HepG2 (cell line): ENCODE results near the gene CLN6. TPM values are rescaled to one million over a fixed set of nuclear protein-coding genes. Genes with fewer than 3 reads are reported as not detected.

Experiments used
- CHD2 ChIP-seq: IDR thresholded peaks from 2 replicates; pipeline ENCODE4 v1.6.1; 2011; ENCODE audit warnings: low read depth, low read length, improper control_type of control experiment
- CTCF ChIP-seq: sonication (generic); formaldehyde crosslinking; IDR thresholded peaks from 2 replicates; pipeline ENCODE4 v1.5.0; 2020; ENCODE audit warnings: mild to moderate bottlenecking, missing genetic modification reagents, moderate library complexity
- GFI1 ChIP-seq: sonication (generic); formaldehyde crosslinking; IDR thresholded peaks from 2 replicates; pipeline ENCODE4 v1.5.0; 2020; ENCODE audit warnings: missing genetic modification reagents, mild to moderate bottlenecking, borderline replicate concordance
- MAZ ChIP-seq, 2 experiments: sonication (generic) in 1 of 2; formaldehyde crosslinking in 1 of 2; IDR thresholded peaks; 2 replicates each; pipeline versions ENCODE4 v1.5.0 to v1.6.1; 2012 to 2020; ENCODE audit warnings: low read depth in 2 of 2, mild to moderate bottlenecking in 2 of 2, borderline replicate concordance in 1 of 2, improper control_type of control experiment in 1 of 2, low read length in 1 of 2, missing genetic modification reagents in 1 of 2, moderate library complexity in 1 of 2
- RAD21 ChIP-seq: fragments of 450-650 bp; formaldehyde crosslinking; IDR thresholded peaks from 2 replicates; pipeline ENCODE4 v1.5.0; 2020; ENCODE audit warnings: mild to moderate bottlenecking
- STAG1 ChIP-seq: sonication (generic); formaldehyde crosslinking; IDR thresholded peaks from 2 replicates; pipeline ENCODE4 v1.4.0; 2020; ENCODE audit warnings: missing genetic modification reagents
- TFDP1 ChIP-seq: IDR thresholded peaks from 2 replicates; pipeline ENCODE4 v1.6.1; 2016; ENCODE audit warnings: missing compliant biosample characterization, missing genetic modification reagents, borderline replicate concordance
- ZFP91 ChIP-seq: sonication (generic); formaldehyde crosslinking; IDR thresholded peaks from 2 replicates; pipeline ENCODE4 v1.9.0; 2022; ENCODE audit warnings: missing genetic modification reagents, mild to moderate bottlenecking, borderline replicate concordance
- polyA plus RNA-seq, 8 experiments: library from polyadenylated mRNA; depleted of rRNA in 3 of 8; stranded (reverse) in 7 of 8; unstranded in 1 of 8; fragments of >200 nt; fragmentation: Illumina TruSeq in 4 of 8; extraction: Trizol in 4 of 8; gene quantifications; 2 replicates each; pipeline versions ENCODE4 v1.2.1 to v1.2.3, GENCODE V29; 2011 to 2016; ENCODE audit warnings: low read depth in 4 of 8, missing spikeins in 1 of 8, mixed read lengths in 1 of 8; ENCODE audit not compliant: insufficient read depth in 1 of 8
- total RNA-seq, 5 experiments: library from RNA; depleted of rRNA; stranded (reverse); fragments of >200 nt; fragmentation: Illumina TruSeq; extraction: Trizol; gene quantifications; 2 replicates each; pipeline ENCODE4 v1.2.3, GENCODE V29; 2016; ENCODE audit warnings: low read depth in 1 of 5

The CLN6 gene
- total and polyA plus RNA-seq, 2 of the 13 experiments (the other 11 are each of a cell fraction or from before 2014, with no cell fraction given), result 24.9 to 27.1 TPM

- TF ChIP-seq TFDP1 (CRISPR knock-in tag) (no peak), CTCF (CRISPR knock-in tag) (peak; percentile 90), RAD21 (CRISPR knock-in tag) (peak; percentile 69), GFI1 (CRISPR knock-in tag) (no peak), ZFP91 (CRISPR knock-in tag) (0 out of 2 replicates have a peak, but pooled peaks have one; percentile 49), MAZ (IDR thresholded peaks at IDR 0.05; ENCODE audit: borderline replicate concordance, low read depth, low read length) (peak; percentile 38; the same call in 1 of the 2 replicates), MAZ (CRISPR knock-in tag; IDR thresholded peaks at IDR 0.05; ENCODE audit: low read depth) (no peak), CHD2 (0 out of 2 replicates have a peak, but pooled peaks have one; percentile 22), STAG1 (CRISPR knock-in tag) (peak; percentile 71)
Measured at GRCh38 chr15:68210821-68211655, 18.5 kb downstream of the CLN6 start (continued).
